Muscle layer of colon (tissue), 2 donors: Measurements from ENCODE around the gene PGM1.

Source experiments
- H3K27ac ChIP-seq: one replicate; pipeline ENCODE4 v1.7.0; 2013; ENCODE audit warnings: low read depth, mild to moderate bottlenecking, low read length, moderate library complexity
- H3K27me3 ChIP-seq, 2 donors: one replicate each; pipeline ENCODE4 v1.7.0; 2013; ENCODE audit warnings: low read length in 2 of 2, mild to moderate bottlenecking in 2 of 2; ENCODE audit not compliant: insufficient read depth in 2 of 2, control insufficient read depth in 1 of 2
- H3K36me3 ChIP-seq: one replicate; pipeline ENCODE4 v1.7.0; 2013; ENCODE audit warnings: mild to moderate bottlenecking, low read length; ENCODE audit not compliant: insufficient read depth
- H3K4me1 ChIP-seq: one replicate; pipeline ENCODE4 v1.7.0; 2013; ENCODE audit warnings: mild to moderate bottlenecking, low read length; ENCODE audit not compliant: insufficient read depth
- H3K4me3 ChIP-seq, 2 donors: one replicate each; pipeline ENCODE4 v1.7.0; 2013; ENCODE audit warnings: low read length in 2 of 2, low read depth in 1 of 2, mild to moderate bottlenecking in 1 of 2, moderate library complexity in 1 of 2
- H3K9ac ChIP-seq: one replicate; pipeline ENCODE4 v1.7.0; 2013; ENCODE audit warnings: low read length
- H3K9me3 ChIP-seq: one replicate; pipeline ENCODE4 v1.7.0; 2013; ENCODE audit warnings: mild to moderate bottlenecking, low read length
- donor health status: abdominal sarcoma.
- donor health status: Adenocarcinoma of cecum.

Gene PGM1

GRCh38 chr1:63634471-63634870 lies 41.3 kb downstream of the PGM1 start:
- Histone ChIP-seq H3K27me3 (no peaks in the 10 kb centered on the region), H3K9me3 (no peaks in the 10 kb centered on the region), H3K4me1 (no peaks in the 10 kb centered on the region), H3K4me3 (no peak overlapping the region), H3K9ac (no peak overlapping the region), H3K27ac (no peak overlapping the region), H3K36me3 (peaks cover 36% of the 10 kb centered on the region)

- H3K9ac ChIP-seq: no peak overlapping the region
- no peak overlapping the region for H3K4me3 ChIP-seq
- peaks cover 27% of the 10 kb centered on the region for H3K36me3 ChIP-seq
- no peak overlapping the region for H3K27ac ChIP-seq
- H3K4me1 ChIP-seq: no peaks in the 10 kb centered on the region
- no peaks in the 10 kb centered on the region for H3K9me3 ChIP-seq
- no peaks in the 10 kb centered on the region for H3K27me3 ChIP-seq
Measured at GRCh38 chr1:63635681-63636080, 42.5 kb downstream of the PGM1 start.

- Histone ChIP-seq H3K27ac (no peak overlapping the region), H3K9me3 (no peaks in the 10 kb centered on the region), H3K36me3 (peaks cover 27% of the 10 kb centered on the region), H3K4me3 (no peak overlapping the region), H3K9ac (no peak overlapping the region), H3K27me3 (no peaks in the 10 kb centered on the region), H3K4me1 (no peaks in the 10 kb centered on the region)
Measured at GRCh38 chr1:63636192-63637105, 43.2 kb downstream of the PGM1 start.

GRCh38 chr1:63638471-63638870 lies 45.3 kb downstream of the PGM1 start:
- H3K36me3 ChIP-seq: peaks cover 27% of the 10 kb centered on the region

GRCh38 chr1:63638875-63639274 lies 45.7 kb downstream of the PGM1 start:
- no peak overlapping the region for H3K9ac ChIP-seq
- H3K9me3 ChIP-seq: no peaks in the 10 kb centered on the region
- H3K27me3 ChIP-seq: no peaks in the 10 kb centered on the region
- no peak overlapping the region for H3K4me3 ChIP-seq
- H3K27ac ChIP-seq: no peak overlapping the region
- peaks cover 3% of the 10 kb centered on the region for H3K4me1 ChIP-seq
- H3K36me3 ChIP-seq: peaks cover 27% of the 10 kb centered on the region

More at GRCh38 chr1:63638471-63638870, 45.3 kb downstream of the PGM1 start:
- Histone ChIP-seq H3K4me3 (no peak overlapping the region), H3K27ac (no peak overlapping the region), H3K4me1 (no peaks in the 10 kb centered on the region), H3K9me3 (no peaks in the 10 kb centered on the region), H3K27me3 (no peaks in the 10 kb centered on the region), H3K9ac (no peak overlapping the region)

GRCh38 chr1:63640633-63641567 lies 47.7 kb downstream of the PGM1 start:
- Histone ChIP-seq H3K9ac (no peak overlapping the region), H3K4me1 (peaks cover 15% of the 10 kb centered on the region), H3K27me3 (no peaks in the 10 kb centered on the region), H3K4me3 (no peak overlapping the region), H3K27ac (no peak overlapping the region), H3K36me3 (peaks cover 27% of the 10 kb centered on the region), H3K9me3 (no peaks in the 10 kb centered on the region)

- no peak overlapping the region for H3K4me3 ChIP-seq
- no peaks in the 10 kb centered on the region for H3K9me3 ChIP-seq
- H3K27me3 ChIP-seq: no peaks in the 10 kb centered on the region
- no peak overlapping the region for H3K27ac ChIP-seq
- H3K9ac ChIP-seq: no peak overlapping the region
- peaks cover 23% of the 10 kb centered on the region for H3K36me3 ChIP-seq
- H3K4me1 ChIP-seq: peaks cover 15% of the 10 kb centered on the region
Measured at GRCh38 chr1:63641615-63642014, 48.4 kb downstream of the PGM1 start.

- Histone ChIP-seq H3K4me1 (peaks cover 15% of the 10 kb centered on the region), H3K27ac (no peak overlapping the region)
Measured at GRCh38 chr1:63642901-63643300, 49.7 kb downstream of the PGM1 start.

GRCh38 chr1:63643517-63643916 lies 50.3 kb downstream of the PGM1 start:
- Histone ChIP-seq H3K9ac (no peak overlapping the region), H3K9me3 (no peaks in the 10 kb centered on the region), H3K4me3 (no peak overlapping the region), H3K27me3 (no peaks in the 10 kb centered on the region), H3K36me3 (peaks cover 5% of the 10 kb centered on the region), H3K27ac (no peak overlapping the region), H3K4me1 (peaks cover 15% of the 10 kb centered on the region)

More at GRCh38 chr1:63642901-63643300, 49.7 kb downstream of the PGM1 start:
- H3K4me3 ChIP-seq: no peak overlapping the region
- no peaks in the 10 kb centered on the region for H3K27me3 ChIP-seq
- no peak overlapping the region for H3K9ac ChIP-seq
- peaks cover 11% of the 10 kb centered on the region for H3K36me3 ChIP-seq
- no peaks in the 10 kb centered on the region for H3K9me3 ChIP-seq

GRCh38 chr1:63643926-63644325 lies 50.7 kb downstream of the PGM1 start:
- H3K36me3 ChIP-seq: peaks cover under 1% of the 10 kb centered on the region
- no peaks in the 10 kb centered on the region for H3K27me3 ChIP-seq
- H3K9me3 ChIP-seq: no peaks in the 10 kb centered on the region
- H3K27ac ChIP-seq: no peak overlapping the region
- no peak overlapping the region for H3K9ac ChIP-seq
- H3K4me1 ChIP-seq: peaks cover 15% of the 10 kb centered on the region
- H3K4me3 ChIP-seq: no peak overlapping the region

- H3K27me3 ChIP-seq: no peaks in the 10 kb centered on the region
- H3K9ac ChIP-seq: no peak overlapping the region
- peaks cover 4% of the 10 kb centered on the region for H3K36me3 ChIP-seq
- H3K9me3 ChIP-seq: no peaks in the 10 kb centered on the region
- H3K27ac ChIP-seq: no peak overlapping the region
- H3K4me1 ChIP-seq: peaks cover 15% of the 10 kb centered on the region
- no peak overlapping the region for H3K4me3 ChIP-seq
Measured at GRCh38 chr1:63645317-63645716, 52.1 kb downstream of the PGM1 start.
